OCI-LY3 (cell line): Measurements from ENCODE around the gene FSTL4.

Source experiments
- H2AFZ ChIP-seq: fragments of 200-600, 300-600 bp; shearing (Covaris generic); 2 replicates; pipeline ENCODE4 v1.6.0; 2014; ENCODE audit warnings: antibody characterized with exemption, low read depth, low read length
- H3K27ac ChIP-seq: fragments of 200-600, 300-600 bp; sonication (generic); 2 replicates; pipeline ENCODE4 v1.5.1; 2014; ENCODE audit warnings: mild to moderate bottlenecking, low read length, moderate library complexity, mixed read lengths
- H3K27me3 ChIP-seq: fragments of 200-600, 300-600 bp; sonication (generic); 2 replicates; pipeline ENCODE4 v1.6.1; 2014; ENCODE audit warnings: low read depth, low read length, mixed read lengths
- H3K36me3 ChIP-seq: fragments of 200-600, 300-600 bp; sonication (generic); replicated peaks from 2 replicates; pipeline ENCODE3; 2014; ENCODE audit warnings: low read depth, low read length, mixed read lengths
- H3K4me1 ChIP-seq: fragments of 300-600, 200-600 bp; sonication (generic); 2 replicates; pipeline ENCODE4 v1.6.1; 2014; ENCODE audit warnings: low read length, mixed read lengths
- H3K4me2 ChIP-seq: fragments of 200-600, 300-600 bp; sonication (generic); 2 replicates; pipeline ENCODE4 v1.6.1; 2014; ENCODE audit warnings: low read length, mixed read lengths
- H3K4me3 ChIP-seq: fragments of 300-600, 200-600 bp; sonication (generic); 2 replicates; pipeline ENCODE4 v1.5.1; 2014; ENCODE audit warnings: antibody characterized with exemption, mild to moderate bottlenecking, low read length, moderate library complexity
- H3K79me2 ChIP-seq: fragments of 300-600, 200-600 bp; shearing (Covaris generic); 2 replicates; pipeline ENCODE4 v1.6.1; 2014; ENCODE audit warnings: mild to moderate bottlenecking, low read length, mixed read lengths
- H3K9ac ChIP-seq: fragments of 300-600, 200-600 bp; shearing (Covaris generic); 2 replicates; pipeline ENCODE4 v1.6.0; 2014; ENCODE audit warnings: mild to moderate bottlenecking, low read length, moderate library complexity
- H3K9me3 ChIP-seq: fragments of 200-600, 300-600 bp; shearing (Covaris generic); 2 replicates; pipeline ENCODE4 v1.6.1; 2014; ENCODE audit warnings: low read length, mixed read lengths; ENCODE audit not compliant: insufficient read depth
- H4K20me1 ChIP-seq: fragments of 200-600, 300-600 bp; sonication (generic); 2 replicates; pipeline ENCODE4 v1.6.1; 2016; ENCODE audit warnings: low read length, mixed read lengths; ENCODE audit not compliant: insufficient read depth
- EZH2phosphoT487 ChIP-seq: fragments of 200-600 bp; shearing (Covaris generic); IDR thresholded peaks from 2 replicates; pipeline ENCODE4 v1.6.1; 2018; ENCODE audit warnings: antibody characterized with exemption, mixed run types, low read depth
- TF ChIP-seq, protein P1 (sequence below): fragments of 200-600, 300-600 bp; sonication (generic); IDR thresholded peaks from 2 replicates; pipeline ENCODE4 v1.5.1; 2014; ENCODE audit warnings: antibody characterized with exemption, low read length, low read depth

FSTL4 gene

DNA sequence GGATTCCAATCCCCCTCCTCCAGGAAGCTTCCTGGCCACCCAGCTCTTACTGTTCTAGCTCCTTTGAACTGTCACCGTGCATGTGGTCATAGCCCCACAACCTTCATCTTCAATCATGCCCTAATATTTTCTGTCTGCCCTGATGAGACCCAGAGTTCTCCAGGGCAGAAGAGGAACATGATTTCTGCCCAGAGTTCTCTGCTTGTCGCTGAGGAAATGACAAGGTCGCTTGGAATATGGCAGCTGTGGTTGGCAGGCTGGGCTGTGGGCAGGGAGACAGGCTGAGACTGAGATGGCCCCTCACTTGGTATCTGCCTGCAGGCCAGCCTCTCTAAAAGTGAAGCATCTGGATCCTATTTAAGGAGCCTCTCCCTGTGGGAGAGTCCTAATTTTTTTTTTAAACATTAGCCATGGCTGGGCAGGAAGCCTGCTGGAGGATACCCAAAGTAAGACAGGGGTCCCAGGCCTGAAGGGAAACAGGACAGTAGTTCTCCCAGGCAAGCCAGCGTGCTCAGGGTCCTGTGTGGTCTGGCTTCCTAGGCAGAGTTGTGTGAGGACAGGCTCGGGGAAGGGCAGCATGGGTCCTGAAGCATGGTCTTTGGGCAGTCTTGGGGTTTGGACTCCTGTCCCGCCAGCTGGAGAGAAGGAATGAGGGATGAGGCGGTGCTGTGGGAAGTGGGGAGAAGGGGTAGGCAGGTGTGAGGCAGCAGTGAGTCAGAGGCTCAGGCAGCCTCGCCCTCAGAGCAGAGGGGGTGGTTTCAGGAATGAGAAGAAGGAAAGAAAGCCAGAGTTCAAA, 242.1 kb downstream of the FSTL4 start:
- H3K27me3 ChIP-seq: no peaks in the 10 kb centered on the region
- H3K4me1 ChIP-seq: no peaks in the 10 kb centered on the region
- H3K4me2 ChIP-seq: no peak overlapping the region
- no peaks in the 10 kb centered on the region for H3K79me2 ChIP-seq
- no peaks in the 10 kb centered on the region for H3K36me3 ChIP-seq
- no peaks in the 10 kb centered on the region for H4K20me1 ChIP-seq
- no peak overlapping the region for H3K9ac ChIP-seq
- no peaks in the 10 kb centered on the region for H3K9me3 ChIP-seq
- H3K4me3 ChIP-seq: no peak overlapping the region
- no peak overlapping the region for H3K27ac ChIP-seq
- no peak overlapping the region for H2AFZ ChIP-seq
- TF ChIP-seq, protein P1, sequence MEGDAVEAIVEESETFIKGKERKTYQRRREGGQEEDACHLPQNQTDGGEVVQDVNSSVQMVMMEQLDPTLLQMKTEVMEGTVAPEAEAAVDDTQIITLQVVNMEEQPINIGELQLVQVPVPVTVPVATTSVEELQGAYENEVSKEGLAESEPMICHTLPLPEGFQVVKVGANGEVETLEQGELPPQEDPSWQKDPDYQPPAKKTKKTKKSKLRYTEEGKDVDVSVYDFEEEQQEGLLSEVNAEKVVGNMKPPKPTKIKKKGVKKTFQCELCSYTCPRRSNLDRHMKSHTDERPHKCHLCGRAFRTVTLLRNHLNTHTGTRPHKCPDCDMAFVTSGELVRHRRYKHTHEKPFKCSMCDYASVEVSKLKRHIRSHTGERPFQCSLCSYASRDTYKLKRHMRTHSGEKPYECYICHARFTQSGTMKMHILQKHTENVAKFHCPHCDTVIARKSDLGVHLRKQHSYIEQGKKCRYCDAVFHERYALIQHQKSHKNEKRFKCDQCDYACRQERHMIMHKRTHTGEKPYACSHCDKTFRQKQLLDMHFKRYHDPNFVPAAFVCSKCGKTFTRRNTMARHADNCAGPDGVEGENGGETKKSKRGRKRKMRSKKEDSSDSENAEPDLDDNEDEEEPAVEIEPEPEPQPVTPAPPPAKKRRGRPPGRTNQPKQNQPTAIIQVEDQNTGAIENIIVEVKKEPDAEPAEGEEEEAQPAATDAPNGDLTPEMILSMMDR: no peak
- TF ChIP-seq EZH2phosphoT487: no peak

DNA sequence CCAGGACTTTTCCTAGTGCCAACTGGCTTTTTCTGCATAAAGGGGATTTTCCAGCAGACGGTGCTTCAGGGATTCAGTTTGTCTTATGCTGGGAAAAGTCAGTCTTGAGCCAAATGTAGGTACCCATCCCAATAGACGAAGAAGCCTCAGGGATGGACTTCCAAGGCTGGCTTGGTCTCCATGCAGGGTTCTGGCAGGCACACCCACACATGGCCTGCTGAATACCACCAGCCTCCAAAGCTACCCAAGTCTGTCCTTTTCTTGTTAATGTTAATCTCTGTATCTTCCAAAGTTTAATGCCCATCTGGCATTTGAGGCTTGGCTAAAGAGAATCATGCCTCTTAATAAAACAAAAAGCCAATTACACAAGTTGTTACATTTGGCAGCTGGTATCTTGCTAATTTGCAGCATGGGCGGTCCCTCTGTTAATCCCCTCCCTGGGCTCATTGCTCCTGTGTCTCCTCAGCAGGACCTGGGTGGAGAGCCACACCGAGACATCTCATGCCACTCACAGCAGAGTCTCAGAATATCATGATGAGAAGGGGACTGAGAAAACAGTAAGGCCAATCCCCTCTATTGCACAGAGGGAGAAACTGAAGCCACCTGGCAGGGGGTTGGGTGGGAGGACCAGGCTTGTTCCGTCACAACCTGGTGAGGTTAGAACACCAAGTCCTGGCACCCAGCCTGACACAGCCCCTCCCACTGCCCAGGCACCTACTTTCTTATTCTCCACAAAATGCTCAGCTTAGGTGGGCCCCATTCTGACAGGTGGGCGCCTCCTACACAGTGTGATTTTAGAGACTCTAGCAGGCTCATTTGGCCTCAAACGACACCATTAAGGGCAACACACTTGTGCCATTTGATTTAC, 243.2 kb downstream of the FSTL4 start:
- H4K20me1 ChIP-seq: no peaks in the 10 kb centered on the region
- no peak overlapping the region for H3K27ac ChIP-seq
- no peak overlapping the region for H3K4me3 ChIP-seq
- H3K4me2 ChIP-seq: no peak overlapping the region
- no peak overlapping the region for H2AFZ ChIP-seq
- no peaks in the 10 kb centered on the region for H3K9me3 ChIP-seq
- H3K9ac ChIP-seq: no peak overlapping the region
- H3K79me2 ChIP-seq: no peaks in the 10 kb centered on the region
- no peaks in the 10 kb centered on the region for H3K4me1 ChIP-seq
- no peaks in the 10 kb centered on the region for H3K36me3 ChIP-seq
- no peak for TF ChIP-seq EZH2phosphoT487
- TF ChIP-seq, protein P1: no peak
- H3K27me3 ChIP-seq: no peaks in the 10 kb centered on the region

DNA sequence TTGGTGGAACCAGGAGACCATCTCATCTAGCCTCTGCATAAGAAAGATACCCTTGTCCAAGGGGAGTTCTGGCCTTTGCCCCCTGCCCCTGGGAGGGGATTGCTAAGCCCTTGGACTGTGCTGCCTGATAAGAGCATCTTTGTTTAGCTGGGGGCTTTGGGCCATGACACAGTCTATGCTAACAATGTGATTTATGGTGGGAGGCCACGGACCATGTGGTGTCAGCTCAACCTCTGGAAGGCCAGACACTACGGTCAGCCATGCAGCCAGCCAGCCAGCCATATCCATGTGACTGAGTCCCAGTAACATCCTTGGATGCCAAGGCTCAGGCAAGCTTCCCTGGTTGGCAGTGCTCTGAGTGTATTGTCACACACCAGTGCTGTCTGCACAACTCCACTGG, 244.4 kb downstream of the FSTL4 start:
- Histone ChIP-seq H3K9ac (no peak overlapping the region), H2AFZ (no peak overlapping the region)
- no peak for TF ChIP-seq EZH2phosphoT487
- TF ChIP-seq, protein P1: no peak

DNA sequence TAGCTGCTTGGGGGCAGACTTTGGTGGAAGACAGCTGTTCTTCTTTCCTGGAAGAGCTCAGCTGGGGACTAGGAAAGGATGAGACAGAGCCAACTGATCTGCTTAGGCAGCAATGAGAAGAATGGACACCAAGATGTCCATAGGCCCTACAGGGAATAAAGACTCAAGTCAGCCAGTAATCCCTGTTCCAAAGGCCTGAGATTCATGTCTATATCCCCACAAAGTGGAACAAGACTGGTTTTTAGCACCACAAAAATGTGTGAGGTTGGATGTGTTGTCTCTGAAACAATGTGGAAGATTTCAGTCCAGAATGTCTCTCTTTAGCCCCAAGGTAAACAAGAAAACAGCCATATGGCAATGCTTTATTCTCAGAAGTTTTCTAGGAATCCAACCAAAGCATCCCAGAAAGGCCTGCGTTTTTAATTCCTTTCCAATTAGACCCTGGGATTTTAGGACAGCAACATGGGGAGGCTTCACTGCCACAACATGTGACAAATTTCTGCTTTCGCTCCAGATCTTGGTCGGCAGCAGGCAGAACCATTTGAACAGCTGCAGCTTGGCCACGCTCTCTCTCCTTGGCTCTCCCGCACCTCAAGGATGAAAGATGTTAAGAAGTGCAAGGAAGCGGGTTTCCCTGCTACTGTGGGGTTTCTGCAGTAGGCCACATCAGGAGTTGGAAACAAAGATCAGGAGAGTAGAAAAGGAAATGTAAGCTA, 245.1 kb downstream of the FSTL4 start:
- TF ChIP-seq EZH2phosphoT487: no peak
- TF ChIP-seq, protein P1: no peak
- no peaks in the 10 kb centered on the region for H3K4me1 ChIP-seq
- no peaks in the 10 kb centered on the region for H4K20me1 ChIP-seq
- H3K27ac ChIP-seq: no peak overlapping the region
- H3K4me2 ChIP-seq: no peak overlapping the region
- no peak overlapping the region for H2AFZ ChIP-seq
- no peaks in the 10 kb centered on the region for H3K27me3 ChIP-seq
- H3K79me2 ChIP-seq: no peaks in the 10 kb centered on the region
- H3K9me3 ChIP-seq: no peaks in the 10 kb centered on the region
- no peak overlapping the region for H3K4me3 ChIP-seq
- no peaks in the 10 kb centered on the region for H3K36me3 ChIP-seq
- no peak overlapping the region for H3K9ac ChIP-seq

More for the DNA sequence above, 244.4 kb downstream of the FSTL4 start:
- H3K4me2 ChIP-seq: no peak overlapping the region
- no peak overlapping the region for H3K4me3 ChIP-seq
- H3K9me3 ChIP-seq: no peaks in the 10 kb centered on the region
- no peaks in the 10 kb centered on the region for H3K36me3 ChIP-seq
- no peaks in the 10 kb centered on the region for H3K27me3 ChIP-seq
- no peaks in the 10 kb centered on the region for H3K79me2 ChIP-seq
- H3K4me1 ChIP-seq: no peaks in the 10 kb centered on the region
- no peaks in the 10 kb centered on the region for H4K20me1 ChIP-seq
- H3K27ac ChIP-seq: no peak overlapping the region
